ENCODE data around the gene GALNT7.

Gene GALNT7

GRCh38 chr4:173237762-173238161 is 69.2 kb downstream of the GALNT7 start:
- no peak for DNase-seq

GRCh38 chr4:173240696-173241095 is 72.1 kb downstream of the GALNT7 start:
- no peak for DNase-seq

GRCh38 chr4:173242466-173243250 is 74.0 kb downstream of the GALNT7 start:
- DNase-seq, result no peak

- no peak for DNase-seq
Observed at GRCh38 chr4:173243321-173243720, 74.7 kb downstream of the GALNT7 start.

GRCh38 chr4:173243917-173244658 is 75.5 kb downstream of the GALNT7 start:
- DNase-seq, result no peak

- no peak for DNase-seq
Observed at GRCh38 chr4:173245952-173246351, 77.3 kb downstream of the GALNT7 start.

GRCh38 chr4:173246719-173247118 is 78.1 kb downstream of the GALNT7 start:
- DNase-seq, result no peak

- DNase-seq, result no peak
Observed at GRCh38 chr4:173247321-173247720, 78.7 kb downstream of the GALNT7 start.

GRCh38 chr4:173248690-173249089 is 80.1 kb downstream of the GALNT7 start:
- DNase-seq, result no peak

- DNase-seq, result no peak
Observed at GRCh38 chr4:173252024-173252935, 83.7 kb downstream of the GALNT7 start.

- no peak for DNase-seq
Observed at GRCh38 chr4:173253561-173253960, 85.0 kb downstream of the GALNT7 start.

- no peak for DNase-seq
Observed at GRCh38 chr4:173254646-173255045, 86.0 kb downstream of the GALNT7 start.

- no peak for DNase-seq
Observed at GRCh38 chr4:173256825-173257224, 88.2 kb downstream of the GALNT7 start.

- DNase-seq, result peak; percentile 38
Observed at GRCh38 chr4:173257732-173258717, 89.4 kb downstream of the GALNT7 start.

GRCh38 chr4:173258866-173259265 is 90.3 kb downstream of the GALNT7 start:
- DNase-seq, result no peak

- no peak for DNase-seq
Observed at GRCh38 chr4:173259310-173259709, 90.7 kb downstream of the GALNT7 start.

- no peak for DNase-seq
Observed at GRCh38 chr4:173261052-173261451, 92.4 kb downstream of the GALNT7 start.

GRCh38 chr4:173262375-173262774 is 93.8 kb downstream of the GALNT7 start:
- DNase-seq, result no peak

GRCh38 chr4:173264245-173264644 is 95.6 kb downstream of the GALNT7 start:
- no peak for DNase-seq

GRCh38 chr4:173264684-173265185 is 96.1 kb downstream of the GALNT7 start:
- DNase-seq, result peak; percentile 46

- no peak for DNase-seq
Observed at GRCh38 chr4:173265751-173266150, 97.1 kb downstream of the GALNT7 start.

GRCh38 chr4:173267711-173268110 is 99.1 kb downstream of the GALNT7 start:
- DNase-seq, result no peak

Measured in central memory CD4-positive, alpha-beta T cell (primary cell).